H54 (cell line): Measurements from ENCODE around the gene MARK2.

Source experiments
- DNase-seq: peaks from one replicate; pipeline ENCODE4 v3.0.0; 2011; ENCODE audit warnings: low spot score, mixed read lengths; ENCODE audit not compliant: insufficient read length
- FAIRE-seq: peaks from 3 replicates; lab custom pipeline; 2011; peaks lifted over from hg19 to GRCh38; lab: Jason Lieb, UNC
- POLR2A ChIP-seq: IDR thresholded peaks from 2 replicates; pipeline ENCODE4 v1.6.1; 2011; ENCODE audit warnings: low read depth, mild to moderate bottlenecking, low read length

The MARK2 gene

DNA sequence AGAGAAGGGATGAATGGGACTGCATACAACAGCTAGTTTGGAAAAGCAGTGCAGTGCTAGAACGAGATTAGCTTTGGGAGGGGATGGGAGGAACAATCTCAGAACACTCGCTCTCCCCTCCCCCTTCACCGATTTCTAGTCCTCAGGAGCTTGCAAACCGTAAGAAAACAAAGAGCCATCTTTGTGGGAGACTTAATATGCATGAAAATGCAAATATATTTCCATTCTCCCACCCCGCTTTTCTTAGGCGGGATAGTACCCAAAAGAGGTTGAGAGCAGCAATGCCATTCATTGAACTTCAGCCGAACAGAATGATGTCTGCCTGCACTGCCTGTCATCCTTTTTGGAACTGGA, 24.6 kb upstream of the MARK2 start:
- no peak for DNase-seq
- FAIRE-seq, result no peak

DNA sequence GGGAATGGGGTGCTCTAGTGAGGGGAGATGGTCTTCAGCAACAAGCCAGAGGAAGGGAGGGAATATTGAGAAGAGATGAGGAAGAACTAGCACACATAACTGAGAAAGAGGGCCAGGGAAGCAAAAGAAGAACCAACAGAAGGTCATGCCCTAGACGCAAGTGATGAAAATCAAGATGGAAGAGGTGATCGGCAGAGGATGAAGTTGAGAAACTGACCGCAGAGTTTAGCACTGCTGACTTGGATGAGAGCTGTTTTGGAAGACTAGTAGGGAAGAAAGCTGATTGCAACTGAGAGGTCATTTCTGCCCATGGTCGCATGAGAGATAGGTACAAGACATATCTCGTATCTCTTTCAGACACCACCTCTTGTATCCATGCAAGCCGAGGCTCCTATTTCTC, 22.7 kb upstream of the MARK2 start:
- DNase-seq, result no peak
- FAIRE-seq, result no peak
- no peak for TF ChIP-seq POLR2A

More for the DNA sequence above, 24.6 kb upstream of the MARK2 start:
- no peak for TF ChIP-seq POLR2A

DNA sequence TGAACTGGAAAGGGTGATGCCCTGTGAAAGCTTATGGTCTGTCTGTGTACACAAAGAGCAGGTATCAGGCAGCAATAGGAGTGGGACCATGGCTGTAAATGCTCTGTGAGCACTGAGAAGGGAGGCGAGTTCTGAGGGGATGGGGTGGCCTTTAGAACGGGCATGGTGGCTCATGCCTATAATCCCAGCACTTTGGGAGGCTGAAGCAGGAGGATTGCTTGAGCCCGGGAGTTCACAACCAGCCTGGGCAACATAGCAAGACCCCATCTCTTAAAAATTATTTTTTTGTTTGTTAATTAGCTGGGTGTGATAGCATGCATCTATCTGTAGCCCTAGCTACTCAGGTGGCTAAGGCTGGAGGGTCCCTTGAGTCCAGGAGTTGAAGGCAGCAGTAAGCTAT, 22.2 kb upstream of the MARK2 start:
- FAIRE-seq (no peak), DNase-seq (no peak)
- no peak for TF ChIP-seq POLR2A

DNA sequence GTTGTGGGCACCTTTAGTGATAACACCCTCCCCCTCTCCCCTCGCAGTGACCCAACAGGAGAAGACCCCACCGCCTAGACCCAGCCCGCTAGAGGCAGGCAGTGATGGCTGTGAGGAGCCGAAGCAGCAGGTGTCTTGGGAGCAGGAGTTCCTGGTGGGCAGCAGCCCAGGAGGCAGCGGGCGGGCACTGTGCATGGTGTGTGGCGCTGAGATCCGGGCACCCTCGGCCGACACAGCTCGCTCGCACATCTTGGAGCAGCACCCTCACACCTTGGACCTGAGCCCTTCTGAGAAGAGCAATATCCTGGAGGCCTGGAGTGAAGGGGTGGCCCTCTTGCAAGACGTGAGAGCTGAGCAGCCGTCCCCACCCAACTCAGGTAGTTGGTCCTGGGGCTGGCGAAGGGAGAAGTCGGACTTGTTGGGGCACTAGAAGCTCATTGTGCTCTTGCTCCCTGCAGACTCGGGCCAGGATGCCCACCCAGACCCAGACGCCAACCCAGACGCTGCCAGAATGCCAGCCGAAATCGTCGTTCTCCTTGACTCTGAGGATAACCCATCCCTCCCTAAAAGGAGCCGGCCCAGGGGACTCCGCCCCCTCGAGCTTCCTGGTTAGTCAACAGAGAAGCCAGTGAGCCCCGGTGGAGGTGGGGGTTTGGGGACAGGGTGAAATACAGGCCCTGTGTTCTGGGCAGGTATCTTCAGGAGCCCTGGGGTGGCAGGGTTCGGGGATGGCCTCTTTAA, 21.0 kb upstream of the MARK2 start:
- FAIRE-seq (no peak), DNase-seq (no peak)
- no peak for TF ChIP-seq POLR2A

DNA sequence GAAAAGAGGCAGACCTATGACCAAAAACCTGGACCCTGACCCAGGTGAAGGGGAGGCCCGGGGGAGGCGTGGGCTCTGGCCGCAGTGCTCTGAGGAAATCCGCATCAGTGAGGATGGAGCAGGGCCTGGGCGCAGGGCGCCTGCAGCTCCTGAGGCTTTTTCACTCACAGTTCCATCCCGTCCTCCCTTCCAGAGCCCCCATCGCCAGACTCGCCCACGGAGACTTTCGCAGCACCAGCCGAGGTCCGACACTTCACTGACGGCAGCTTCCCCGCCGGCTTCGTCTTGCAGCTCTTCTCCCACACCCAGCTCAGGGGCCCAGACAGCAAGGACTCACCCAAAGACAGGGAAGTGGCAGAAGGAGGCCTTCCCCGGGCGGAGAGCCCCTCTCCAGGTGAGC, 20.3 kb upstream of the MARK2 start:
- FAIRE-seq, result no peak
- no peak for TF ChIP-seq POLR2A
- no peak for DNase-seq

DNA sequence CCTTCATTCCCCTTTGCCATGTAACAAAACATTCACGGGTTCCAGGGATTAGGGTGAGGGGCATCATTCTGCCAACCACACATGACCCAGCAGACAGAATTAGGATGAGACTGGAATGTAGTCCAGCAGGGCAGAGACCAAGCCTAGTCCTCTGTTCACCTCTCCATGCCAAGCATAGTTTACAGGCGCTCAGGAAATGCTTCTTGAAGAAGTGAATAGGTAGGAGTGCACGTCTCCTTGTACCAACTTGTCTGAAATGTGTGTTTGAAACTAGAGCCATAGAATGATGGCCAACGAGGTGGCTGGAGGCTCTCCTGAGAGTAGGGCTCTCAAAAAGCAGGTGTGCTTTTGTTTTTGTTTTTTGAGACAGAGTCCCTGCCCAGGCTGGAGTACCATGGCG, 17.5 kb upstream of the MARK2 start:
- DNase-seq (no peak), FAIRE-seq (no peak)
- no peak for TF ChIP-seq POLR2A

DNA sequence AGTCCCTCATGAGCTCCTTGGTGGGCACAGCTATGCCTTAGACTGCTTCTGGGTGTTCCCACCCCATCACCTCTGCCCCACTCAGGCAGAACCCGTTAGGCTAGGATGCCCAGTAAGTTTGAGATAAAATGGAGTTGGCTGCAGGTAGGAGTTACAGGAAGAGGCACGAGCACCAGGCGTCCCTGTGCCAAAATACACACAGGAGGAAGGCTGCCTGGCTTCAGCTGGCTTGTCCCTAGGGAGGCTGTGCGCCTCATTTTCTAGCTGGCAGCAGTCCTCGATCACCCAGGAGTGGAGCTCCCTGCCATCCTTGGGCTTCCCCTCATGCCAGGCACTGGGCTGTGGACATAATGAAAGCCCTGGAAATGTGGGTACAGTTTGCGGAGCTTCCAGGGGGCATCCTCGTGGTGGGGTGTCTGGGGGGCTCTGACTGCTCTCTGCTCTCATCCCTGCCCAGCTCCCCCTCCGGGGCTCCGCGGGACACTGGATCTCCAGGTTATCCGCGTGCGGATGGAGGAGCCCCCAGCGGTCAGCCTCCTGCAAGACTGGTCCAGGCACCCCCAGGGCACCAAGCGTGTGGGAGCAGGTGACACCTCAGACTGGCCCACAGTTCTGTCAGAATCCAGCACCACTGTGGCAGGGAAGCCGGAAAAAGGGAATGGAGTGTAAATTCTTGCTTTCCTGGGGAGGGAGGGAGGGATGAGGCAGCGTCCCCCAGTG, 12.3 kb upstream of the MARK2 start:
- TF ChIP-seq POLR2A, result no peak
- no peak for DNase-seq
- FAIRE-seq, result no peak

DNA sequence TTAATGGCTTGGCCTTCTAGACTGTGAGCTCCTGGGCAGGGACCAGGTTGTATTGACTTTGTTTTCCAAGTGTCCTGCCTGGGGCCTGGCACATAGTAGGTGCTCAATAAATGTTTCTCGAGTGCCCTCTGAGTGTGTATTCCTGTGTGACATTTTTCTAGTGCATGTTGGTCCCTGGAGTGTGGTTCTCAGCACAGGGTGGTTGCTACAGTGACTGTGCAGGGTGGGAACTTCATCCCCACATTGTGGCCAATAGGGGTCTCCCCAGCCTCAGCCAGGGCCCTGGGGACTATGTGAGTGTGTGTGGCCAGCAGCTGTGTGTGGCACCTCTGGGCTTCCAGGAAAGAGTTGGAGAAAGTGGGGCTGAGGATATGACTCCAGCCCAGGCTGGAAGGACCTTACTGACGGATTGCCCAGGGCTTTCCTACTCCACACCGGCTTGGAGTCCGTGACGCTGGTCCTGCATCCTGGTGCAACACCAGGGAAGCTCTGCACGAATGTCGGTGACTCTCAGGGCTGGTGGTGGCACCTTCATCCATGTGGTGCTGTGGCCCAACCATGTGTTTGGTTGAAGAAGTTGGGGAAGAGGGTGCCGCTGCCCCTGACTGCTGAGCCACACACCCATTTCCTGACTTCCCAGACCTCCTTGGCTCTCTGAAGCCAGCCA, 9.0 kb upstream of the MARK2 start:
- no peak for DNase-seq
- no peak for FAIRE-seq

DNA sequence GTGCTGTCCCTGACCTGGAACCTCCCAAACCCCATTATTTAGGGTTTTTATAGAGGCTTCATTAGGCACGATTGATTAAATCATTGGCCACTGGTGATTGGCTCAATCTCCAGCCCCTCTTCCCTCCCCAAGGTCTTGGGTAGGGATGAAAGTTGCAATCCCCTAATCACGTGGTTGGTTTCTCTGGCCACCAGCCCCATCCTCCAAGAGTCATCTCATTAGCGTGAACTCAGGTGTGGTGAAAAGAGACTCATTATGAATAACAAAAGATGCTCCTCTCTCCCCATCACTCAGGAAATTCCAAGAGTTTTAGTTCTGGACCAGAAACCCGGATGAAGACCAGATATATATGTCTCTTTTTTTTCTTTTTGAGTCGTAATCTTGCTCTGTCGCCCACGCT, 7.6 kb upstream of the MARK2 start:
- DNase-seq (no peak), FAIRE-seq (no peak)
- no peak for TF ChIP-seq POLR2A

More for the DNA sequence above, 9.0 kb upstream of the MARK2 start:
- no peak for TF ChIP-seq POLR2A

DNA sequence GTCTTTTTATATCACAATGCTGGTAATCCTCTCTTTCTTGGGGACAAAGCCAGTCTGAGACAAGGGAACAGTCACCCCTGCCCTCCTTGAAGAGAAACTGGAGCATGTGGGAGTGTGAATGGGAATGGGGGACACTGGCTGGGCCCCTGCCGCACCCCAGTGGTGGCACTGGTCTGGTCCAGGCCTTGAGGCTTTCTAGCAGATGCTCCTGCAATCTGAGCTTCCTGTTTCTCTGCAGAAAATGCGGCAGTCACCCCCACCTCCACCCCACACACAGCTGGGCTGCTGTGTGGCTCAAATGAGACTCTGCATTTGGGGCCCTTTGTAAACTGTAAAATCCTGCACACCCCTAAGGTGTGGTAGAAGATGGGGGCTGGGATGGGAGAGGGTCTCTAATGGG, 6.6 kb upstream of the MARK2 start:
- DNase-seq (no peak), FAIRE-seq (no peak)
- no peak for TF ChIP-seq POLR2A

DNA sequence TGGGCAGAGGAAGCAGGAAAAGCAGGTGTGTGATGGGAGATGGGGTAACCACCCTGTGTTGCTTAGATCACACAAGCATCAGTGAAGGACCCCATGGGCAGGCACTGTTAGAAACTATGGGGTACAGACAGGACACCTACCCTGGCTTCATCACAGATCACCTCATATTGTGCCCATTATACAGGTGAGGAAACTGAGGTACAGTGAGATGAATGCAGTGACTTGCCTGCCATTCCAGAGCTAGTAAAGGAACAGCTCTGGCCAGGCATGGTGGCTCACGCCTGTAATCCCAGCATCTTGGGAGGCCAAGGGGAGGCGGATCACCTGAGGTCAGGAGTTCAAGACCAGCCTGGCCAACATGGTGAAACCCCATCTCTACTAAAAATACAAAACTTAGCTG, 5.9 kb upstream of the MARK2 start:
- FAIRE-seq (no peak), DNase-seq (no peak)
- TF ChIP-seq POLR2A, result no peak

DNA sequence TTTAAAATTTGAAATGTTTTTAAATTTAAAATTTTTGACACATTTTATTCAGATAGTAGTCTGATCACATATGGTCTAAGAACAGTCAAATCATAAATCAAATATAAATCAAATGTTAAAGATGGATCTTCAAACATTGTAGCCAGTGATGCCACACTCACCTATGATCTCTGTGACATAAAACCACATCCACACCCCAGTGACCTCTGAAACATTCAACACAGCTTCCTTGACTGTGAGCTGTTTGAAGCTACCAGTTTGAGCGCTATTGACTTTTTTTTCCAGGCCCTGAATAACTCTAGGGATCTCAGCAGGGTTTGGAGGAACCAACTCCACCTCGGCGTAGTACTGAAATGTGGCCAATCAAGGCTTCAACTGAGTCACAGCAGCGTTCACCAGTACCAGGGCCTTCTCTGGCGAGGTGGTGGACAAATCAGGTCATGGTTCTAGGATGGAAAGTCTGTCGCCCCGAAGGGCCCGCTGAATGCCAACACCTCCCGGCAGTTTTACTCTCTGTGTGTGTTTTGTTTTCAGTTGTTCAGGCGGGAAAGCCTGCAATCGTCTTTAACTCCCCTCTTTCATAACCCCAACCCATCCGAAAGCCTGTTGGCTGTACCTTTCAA, 4.3 kb upstream of the MARK2 start:
- DNase-seq, result no peak
- TF ChIP-seq POLR2A, result no peak
- no peak for FAIRE-seq

DNA sequence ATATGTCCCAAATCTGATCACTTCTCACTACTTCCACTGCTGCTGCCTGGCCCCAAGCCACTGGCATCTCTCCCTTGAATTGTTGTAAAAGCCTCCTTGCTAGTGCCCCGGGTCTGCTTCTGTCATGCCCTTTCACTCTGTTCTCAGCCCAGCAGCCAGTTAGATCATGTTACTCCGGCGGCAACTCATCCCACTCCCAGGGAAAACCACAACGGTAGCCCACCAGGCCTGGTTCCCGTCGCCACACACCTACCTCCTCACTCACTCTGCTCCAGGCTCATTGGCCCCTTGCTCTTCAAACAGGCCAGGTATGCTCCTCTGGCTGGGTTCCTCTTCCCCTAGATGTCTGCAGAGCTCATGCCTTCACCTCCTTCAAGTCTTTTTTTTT, 3.8 kb upstream of the MARK2 start:
- DNase-seq (no peak), FAIRE-seq (no peak)
- TF ChIP-seq POLR2A, result no peak
